HepG2 (cell line): Measurements from ENCODE around the gene COLGALT1. TPM values are rescaled to one million over a fixed set of nuclear protein-coding genes. Genes with fewer than 3 reads are reported as not detected.

Source experiments
- BCLAF1 ChIP-seq: fragments of 450-650 bp; IDR thresholded peaks from 2 replicates; pipeline ENCODE4 v1.6.1; 2017; ENCODE audit warnings: mild to moderate bottlenecking
- PHB2 ChIP-seq: fragments of 450-650 bp; IDR thresholded peaks from 2 replicates; pipeline ENCODE4 v1.6.1; 2018; ENCODE audit not compliant: partially characterized antibody
- PRDM10 ChIP-seq: sonication (generic); formaldehyde crosslinking; IDR thresholded peaks from 2 replicates; pipeline ENCODE4 v1.4.0; 2020; ENCODE audit warnings: low read depth, missing genetic modification reagents
- RARG ChIP-seq: sonication (generic); formaldehyde crosslinking; IDR thresholded peaks from 2 replicates; pipeline ENCODE4 v1.4.0; 2020; ENCODE audit warnings: low read depth, mild to moderate bottlenecking, missing genetic modification reagents
- SMAD3 ChIP-seq: sonication (generic); formaldehyde crosslinking; IDR thresholded peaks from 2 replicates; pipeline ENCODE4 v1.4.0; 2020; ENCODE audit warnings: missing genetic modification reagents
- SOX6 ChIP-seq, 2 experiments: fragments of 450-650 bp in 1 of 2; sonication (generic) in 1 of 2; formaldehyde crosslinking in 1 of 2; IDR thresholded peaks; 2 replicates each; pipeline versions ENCODE4 v1.4.0 to v1.6.1; 2017 to 2020; ENCODE audit warnings: antibody characterized with exemption in 1 of 2, mild to moderate bottlenecking in 1 of 2, missing genetic modification reagents in 1 of 2
- STAT6 ChIP-seq: sonication (generic); formaldehyde crosslinking; IDR thresholded peaks from 2 replicates; pipeline ENCODE4 v1.4.0; 2020; ENCODE audit warnings: missing genetic modification reagents, mild to moderate bottlenecking, borderline replicate concordance
- THAP11 ChIP-seq: IDR thresholded peaks from 2 replicates; pipeline ENCODE4 v1.6.1; 2016; ENCODE audit warnings: missing biosample characterization, missing genetic modification reagents
- TOE1 ChIP-seq: sonication (generic); formaldehyde crosslinking; IDR thresholded peaks from 2 replicates; pipeline ENCODE4 v1.4.0; 2020; ENCODE audit warnings: mild to moderate bottlenecking, missing genetic modification reagents
- USF2 ChIP-seq, 2 experiments: sonication (generic) in 1 of 2; formaldehyde crosslinking in 1 of 2; IDR thresholded peaks; 2 replicates each; pipeline versions ENCODE4 v1.5.1 to v1.6.1; 2011 to 2020; ENCODE audit warnings: borderline replicate concordance in 1 of 2, low read depth in 1 of 2, low read length in 1 of 2, mild to moderate bottlenecking in 1 of 2, missing genetic modification reagents in 1 of 2, moderate library complexity in 1 of 2
- ZBTB42 ChIP-seq: sonication (generic); formaldehyde crosslinking; IDR thresholded peaks from 2 replicates; pipeline ENCODE4 v1.5.0; 2020; ENCODE audit warnings: mild to moderate bottlenecking, missing genetic modification reagents
- ZBTB49 ChIP-seq: sonication (generic); formaldehyde crosslinking; IDR thresholded peaks from 2 replicates; pipeline ENCODE4 v1.4.0; 2020; ENCODE audit warnings: missing genetic modification reagents, borderline replicate concordance
- ZNF564 ChIP-seq: sonication (generic); formaldehyde crosslinking; IDR thresholded peaks from 2 replicates; pipeline ENCODE4 v1.8.1; 2023; ENCODE audit warnings: mild to moderate bottlenecking, missing genetic modification reagents
- ZNF670 ChIP-seq: sonication (generic); formaldehyde crosslinking; IDR thresholded peaks from 2 replicates; pipeline ENCODE4 v1.8.0; 2022; ENCODE audit warnings: mild to moderate bottlenecking, missing genetic modification reagents, borderline replicate concordance
- ZNF788 ChIP-seq: sonication (generic); formaldehyde crosslinking; IDR thresholded peaks from 2 replicates; pipeline ENCODE4 v1.5.0; 2020; ENCODE audit warnings: mild to moderate bottlenecking, missing genetic modification reagents, borderline replicate concordance
- polyA plus RNA-seq, 8 experiments: library from polyadenylated mRNA; depleted of rRNA in 3 of 8; stranded (reverse) in 7 of 8; unstranded in 1 of 8; fragments of >200 nt; fragmentation: Illumina TruSeq in 4 of 8; extraction: Trizol in 4 of 8; gene quantifications; 2 replicates each; pipeline versions ENCODE4 v1.2.1 to v1.2.3, GENCODE V29; 2011 to 2016; ENCODE audit warnings: low read depth in 4 of 8, missing spikeins in 1 of 8, mixed read lengths in 1 of 8; ENCODE audit not compliant: insufficient read depth in 1 of 8
- total RNA-seq, 5 experiments: library from RNA; depleted of rRNA; stranded (reverse); fragments of >200 nt; fragmentation: Illumina TruSeq; extraction: Trizol; gene quantifications; 2 replicates each; pipeline ENCODE4 v1.2.3, GENCODE V29; 2016; ENCODE audit warnings: low read depth in 1 of 5

Gene COLGALT1
- total and polyA plus RNA-seq, 2 of the 13 experiments (the other 11 are each of a cell fraction or from before 2014, with no cell fraction given) = 58.0 to 211 TPM

GRCh38 chr19:17610384-17610783, 54.9 kb downstream of the COLGALT1 start (continued):
- TF ChIP-seq ZNF564 (CRISPR knock-in tag) (no peak), ZBTB49 (CRISPR knock-in tag) (no peak), STAT6 (CRISPR knock-in tag) (no peak), BCLAF1 (no peak), THAP11 (CRISPR knock-in tag) (peak; percentile 97), ZNF788 (CRISPR knock-in tag) (no peak), SMAD3 (no peak), PHB2 (no peak), PRDM10 (CRISPR knock-in tag) (no peak), ZNF670 (no peak), ZBTB42 (CRISPR knock-in tag) (no peak), USF2 (IDR thresholded peaks at IDR 0.05; ENCODE audit: low read depth, low read length) (peak; percentile 87), USF2 (CRISPR knock-in tag; IDR thresholded peaks at IDR 0.05; ENCODE audit: borderline replicate concordance) (peak; percentile 94; the same call in 1 of the 2 replicates), RARG (CRISPR knock-in tag) (no peak), TOE1 (CRISPR knock-in tag) (no peak), SOX6 (IDR thresholded peaks at IDR 0.05) (no peak), SOX6 (CRISPR knock-in tag; IDR thresholded peaks at IDR 0.05) (no peak)
